Lower lobe of right lung (tissue), 2 donors: ENCODE measurements around the gene RHOH. TPM values are rescaled to one million over a fixed set of nuclear protein-coding genes. Genes with fewer than 3 reads are reported as not detected.
"Not testable (repeated sequence)": the region's sequence is repeated elsewhere in the genome, so short reads cannot be mapped to it uniquely, and the experiment has no call there.

Source experiments
- ATAC-seq, 2 donors: fragments of 200-7000 bp; cut with Tn5 transposase; one replicate each; pipeline ENCODE4 v1.9.1; 2020 to 2022; ENCODE audit warnings: mild to moderate bottlenecking in 2 of 2, moderate library complexity in 2 of 2
- DNase-seq: peaks from one replicate; pipeline ENCODE4 v3.0.0-alpha.2; 2020
- H3K27ac ChIP-seq: fragments of 200-600 bp; one replicate; pipeline ENCODE4 v1.8.0; 2022
- H3K27me3 ChIP-seq: fragments of 200-600 bp; one replicate; pipeline ENCODE4 v1.8.0; 2022; ENCODE audit warnings: low read depth
- H3K36me3 ChIP-seq: fragments of 200-600 bp; one replicate; pipeline ENCODE4 v1.8.0; 2022; ENCODE audit warnings: mild to moderate bottlenecking
- H3K4me1 ChIP-seq: fragments of 200-600 bp; one replicate; pipeline ENCODE4 v1.8.0; 2022
- H3K4me3 ChIP-seq: fragments of 200-600 bp; one replicate; pipeline ENCODE4 v1.8.0; 2022; ENCODE audit warnings: mild to moderate bottlenecking
- H3K9me3 ChIP-seq: fragments of 200-600 bp; one replicate; pipeline ENCODE4 v1.8.0; 2022
- CTCF ChIP-seq: fragments of 200-600 bp; IDR thresholded peaks from one replicate; pipeline ENCODE4 v1.8.0; 2022; ENCODE audit warnings: antibody characterized with exemption, mild to moderate bottlenecking
- intact Hi-C: fragments of 100-400 bp; cut with DNase I; formaldehyde crosslinking; loops from one replicate; pipeline ENCODE4 v1.11.0; 2022
- long read RNA-seq: library from polyadenylated mRNA; unstranded; transcript quantifications from one replicate; pipeline ENCODE4 v2.0.0, GENCODE V29; 2021
- total RNA-seq: library from RNA; stranded (reverse); fragmentation: NEBNext Ultra II Directional; extraction: Animal tissue kit (Norgen Biotek cat#: 25700); gene quantifications from one replicate; pipeline ENCODE4 v1.2.1, GENCODE V29; 2021
- donor health status: DM: no; HTN: yes; CAD: no; lungs with severe emphysema.

The RHOH gene
- total RNA-seq = 9.2 TPM
- long read RNA-seq, full-length matches to known transcripts = 3 of 10 reads
- long read RNA-seq, partial matches to known transcripts = 0 of 10 reads
- long read RNA-seq, other reads (novel, unspliced or antisense) = 7 of 10 reads

- no peak for TF ChIP-seq CTCF
- ATAC-seq (no peak), DNase-seq (no peak)
- no peaks in the 10 kb centered on the region for H3K36me3 ChIP-seq
- intact Hi-C loops = no loop called here
- peak within 1 kb of the TSS; percentile 72 for H3K27ac ChIP-seq
- H3K4me3 ChIP-seq = peak within 1 kb of the TSS; percentile 46
- no peaks in the 10 kb centered on the region for H3K4me1 ChIP-seq
- H3K27me3 ChIP-seq = no peaks in the 10 kb centered on the region
- no peaks in the 10 kb centered on the region for H3K9me3 ChIP-seq
These were observed at the start of gene RHOH for GRCh38 chr4:40196724-40197281. TSS of gene RHOH (plus strand) at chr4:40197031. CDS start at chr4:40243387, 46,356 bp downstream.

GRCh38 chr4:40147490-40147889 lies 49.3 kb upstream of the RHOH start:
- not testable (repeated sequence) for DNase-seq
- H3K36me3 ChIP-seq = peaks cover 27% of the 10 kb centered on the region

GRCh38 chr4:40149960-40150385 lies 46.9 kb upstream of the RHOH start:
- TF ChIP-seq CTCF = peak; percentile 94
- Histone ChIP-seq H3K27ac (no peak overlapping the region), H3K4me3 (no peak overlapping the region), H3K9me3 (no peaks in the 10 kb centered on the region), H3K27me3 (no peaks in the 10 kb centered on the region), H3K36me3 (peaks cover 9% of the 10 kb centered on the region), H3K4me1 (no peaks in the 10 kb centered on the region)
- no peak for DNase-seq
- ATAC-seq = peak; percentile 90 to 92
- intact Hi-C loops = loop anchor here (10.0 kb wide), 1 partner anchor 155 kb away; no protein-coding TSS in a partner anchor

More at GRCh38 chr4:40147490-40147889, 49.3 kb upstream of the RHOH start:
- ATAC-seq, intact Hi-C loops, H3K4me1 ChIP-seq, H3K9me3 ChIP-seq, H3K27me3 ChIP-seq, H3K4me3 ChIP-seq, H3K27ac ChIP-seq: not testable (repeated sequence)

GRCh38 chr4:40150932-40151331 lies 45.9 kb upstream of the RHOH start:
- no peaks in the 10 kb centered on the region for H3K9me3 ChIP-seq
- no peak for TF ChIP-seq CTCF
- peaks cover 5% of the 10 kb centered on the region for H3K36me3 ChIP-seq
- H3K4me1 ChIP-seq = no peaks in the 10 kb centered on the region
- no peak overlapping the region for H3K27ac ChIP-seq
- intact Hi-C loops = loop anchor here (10.0 kb wide), 1 partner anchor 154 kb away; no protein-coding TSS in a partner anchor
- ATAC-seq (no peak), DNase-seq (no peak)
- no peak overlapping the region for H3K4me3 ChIP-seq
- H3K27me3 ChIP-seq = no peaks in the 10 kb centered on the region

- DNase-seq (no peak), ATAC-seq (no peak)
- H3K36me3 ChIP-seq = peaks cover 5% of the 10 kb centered on the region
- intact Hi-C loops = loop anchor here (10.0 kb wide), 1 partner anchor 152 kb away; no protein-coding TSS in a partner anchor
- H3K4me3 ChIP-seq = no peak overlapping the region
- TF ChIP-seq CTCF = no peak
- no peaks in the 10 kb centered on the region for H3K9me3 ChIP-seq
- no peaks in the 10 kb centered on the region for H3K4me1 ChIP-seq
- H3K27ac ChIP-seq = no peak overlapping the region
- H3K27me3 ChIP-seq = no peaks in the 10 kb centered on the region
These were observed 44.2 kb upstream of the RHOH start for GRCh38 chr4:40152637-40153036.

GRCh38 chr4:40157436-40157835 lies 39.4 kb upstream of the RHOH start:
- H3K4me1 ChIP-seq = no peaks in the 10 kb centered on the region
- H3K9me3 ChIP-seq = no peaks in the 10 kb centered on the region
- H3K27ac ChIP-seq = no peak overlapping the region
- intact Hi-C loops = loop anchor here (10.0 kb wide), 1 partner anchor 147 kb away; no protein-coding TSS in a partner anchor
- no peak for TF ChIP-seq CTCF
- ATAC-seq (no peak), DNase-seq (no peak)
- H3K36me3 ChIP-seq = peaks cover 5% of the 10 kb centered on the region
- H3K4me3 ChIP-seq = no peak overlapping the region
- no peaks in the 10 kb centered on the region for H3K27me3 ChIP-seq
